ENCODE data around the gene CNTN5.
"Not testable (repeated sequence)": the region's sequence is repeated elsewhere in the genome, so short reads cannot be mapped to it uniquely, and the experiment has no call there.

Gene CNTN5

GRCh38 chr11:99814021-99814420, 793.3 kb downstream of the CNTN5 start:
- Histone ChIP-seq H3K27ac (no peak overlapping the region), H3K4me3 (no peak overlapping the region)
- DNase-seq (ENCODE audit: low spot score), result no peak
- TF ChIP-seq, protein P1, sequence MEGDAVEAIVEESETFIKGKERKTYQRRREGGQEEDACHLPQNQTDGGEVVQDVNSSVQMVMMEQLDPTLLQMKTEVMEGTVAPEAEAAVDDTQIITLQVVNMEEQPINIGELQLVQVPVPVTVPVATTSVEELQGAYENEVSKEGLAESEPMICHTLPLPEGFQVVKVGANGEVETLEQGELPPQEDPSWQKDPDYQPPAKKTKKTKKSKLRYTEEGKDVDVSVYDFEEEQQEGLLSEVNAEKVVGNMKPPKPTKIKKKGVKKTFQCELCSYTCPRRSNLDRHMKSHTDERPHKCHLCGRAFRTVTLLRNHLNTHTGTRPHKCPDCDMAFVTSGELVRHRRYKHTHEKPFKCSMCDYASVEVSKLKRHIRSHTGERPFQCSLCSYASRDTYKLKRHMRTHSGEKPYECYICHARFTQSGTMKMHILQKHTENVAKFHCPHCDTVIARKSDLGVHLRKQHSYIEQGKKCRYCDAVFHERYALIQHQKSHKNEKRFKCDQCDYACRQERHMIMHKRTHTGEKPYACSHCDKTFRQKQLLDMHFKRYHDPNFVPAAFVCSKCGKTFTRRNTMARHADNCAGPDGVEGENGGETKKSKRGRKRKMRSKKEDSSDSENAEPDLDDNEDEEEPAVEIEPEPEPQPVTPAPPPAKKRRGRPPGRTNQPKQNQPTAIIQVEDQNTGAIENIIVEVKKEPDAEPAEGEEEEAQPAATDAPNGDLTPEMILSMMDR (IDR thresholded peaks at IDR 0.05), result no peak

DNA sequence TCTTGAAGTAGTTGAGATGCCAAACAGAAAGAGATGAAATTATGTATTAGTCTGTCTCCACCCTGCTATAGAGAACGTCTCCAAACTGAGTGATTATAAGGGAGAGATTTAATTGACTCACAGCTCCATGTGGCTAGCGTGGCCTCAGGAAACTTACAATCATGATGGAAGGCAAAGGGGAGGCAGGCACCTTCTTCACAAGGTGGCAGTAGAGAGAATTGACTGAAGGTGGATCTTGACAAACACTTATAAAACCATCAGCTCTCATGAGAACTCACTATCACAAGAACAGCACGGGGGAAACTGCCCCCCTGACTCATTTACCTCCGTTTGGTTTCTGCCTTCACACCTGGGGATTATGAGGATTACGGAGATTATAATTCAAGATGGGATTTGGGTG, 794.0 kb downstream of the CNTN5 start:
- no peak for DNase-seq (ENCODE audit: low spot score)
- TF ChIP-seq, protein P1 (IDR thresholded peaks at IDR 0.05), result no peak
- no peak overlapping the region for H3K4me3 ChIP-seq
- H3K27ac ChIP-seq, result no peak overlapping the region

- H3K27ac ChIP-seq, result no peak overlapping the region
- DNase-seq (ENCODE audit: low spot score), result no peak
- TF ChIP-seq, protein P1 (IDR thresholded peaks at IDR 0.05), result no peak
- no peak overlapping the region for H3K4me3 ChIP-seq
Measured at GRCh38 chr11:99818991-99819390, 798.2 kb downstream of the CNTN5 start.

- Histone ChIP-seq H3K4me3 (no peak overlapping the region), H3K27ac (no peak overlapping the region)
- DNase-seq (ENCODE audit: low spot score), result no peak
- TF ChIP-seq, protein P1 (IDR thresholded peaks at IDR 0.05), result no peak
Measured at GRCh38 chr11:99822846-99823565, 802.3 kb downstream of the CNTN5 start.

- H3K4me3 ChIP-seq; DNase-seq (ENCODE audit: low spot score); H3K27ac ChIP-seq: not testable (repeated sequence)
Measured at GRCh38 chr11:99836739-99837138, 816.0 kb downstream of the CNTN5 start.

- Histone ChIP-seq H3K27ac (no peak overlapping the region), H3K4me3 (no peak overlapping the region)
- no peak for DNase-seq (ENCODE audit: low spot score)
- TF ChIP-seq, protein P1 (IDR thresholded peaks at IDR 0.05), result no peak
Measured at GRCh38 chr11:99841885-99842284, 821.1 kb downstream of the CNTN5 start.

DNA sequence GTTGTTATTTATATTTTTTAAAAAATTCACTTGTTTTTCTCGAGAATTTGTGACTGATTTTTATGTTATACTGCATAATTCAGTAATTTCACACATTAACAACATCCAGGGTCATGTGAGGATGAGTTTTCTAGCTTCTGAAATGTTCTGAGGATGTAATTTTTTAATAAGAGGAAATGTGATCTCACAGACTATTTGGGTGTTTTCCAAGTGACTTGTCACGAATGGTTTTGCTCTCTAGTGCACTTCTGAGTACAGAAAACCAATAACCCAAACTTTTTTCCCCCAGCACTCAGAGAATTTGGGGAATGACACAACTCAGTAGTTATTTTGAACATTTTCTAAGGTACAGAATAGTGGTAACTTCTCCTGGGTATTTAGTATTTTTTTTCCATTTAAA, 845.2 kb downstream of the CNTN5 start:
- H3K27ac ChIP-seq, result no peak overlapping the region
- no peak for DNase-seq (ENCODE audit: low spot score)
- TF ChIP-seq, protein P1 (IDR thresholded peaks at IDR 0.05), result no peak
- no peak overlapping the region for H3K4me3 ChIP-seq

Measured in coronary artery (tissue), 2 donors.